ENCODE measurements around the gene IL4.

IL4 gene

DNA sequence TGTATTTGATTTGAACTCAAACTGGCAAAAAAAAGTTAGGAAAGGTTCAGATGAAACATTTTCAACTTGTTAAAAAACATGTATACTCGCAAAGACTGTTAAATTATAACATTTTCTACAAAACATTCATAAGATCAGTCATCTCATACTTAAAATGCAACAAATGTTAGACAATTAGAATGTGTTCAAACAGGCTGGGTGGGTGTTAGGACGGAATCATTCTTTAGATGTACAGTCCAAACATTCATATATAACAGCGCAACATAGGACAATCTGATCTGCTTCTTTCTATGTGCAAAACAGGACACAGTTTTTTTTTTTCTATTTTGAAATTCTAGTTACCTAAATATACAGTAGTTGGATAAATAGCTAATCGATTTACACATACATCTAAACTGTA is 22.2 kb downstream of the IL4 start:
- no peak for DNase-seq (ENCODE audit: low spot score)

DNA sequence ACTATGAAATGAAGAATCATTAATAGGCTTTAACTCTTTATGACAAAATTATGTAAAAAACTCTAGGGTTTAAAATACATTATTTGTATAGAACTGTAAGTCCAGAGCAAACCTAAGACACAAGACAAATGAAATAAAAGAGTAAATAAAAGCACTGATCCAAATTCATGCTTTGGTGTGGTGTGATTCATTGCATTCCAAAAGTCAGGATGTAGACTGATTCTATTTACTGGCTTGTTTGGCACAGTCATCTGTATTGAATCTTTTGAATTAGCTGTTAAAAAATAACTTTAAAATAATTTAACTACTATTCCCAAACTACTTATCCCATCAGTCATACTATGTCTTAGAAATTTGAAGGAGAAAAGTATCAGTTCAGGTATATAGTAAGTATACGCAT is 31.1 kb downstream of the IL4 start:
- DNase-seq (ENCODE audit: low spot score): no peak

DNA sequence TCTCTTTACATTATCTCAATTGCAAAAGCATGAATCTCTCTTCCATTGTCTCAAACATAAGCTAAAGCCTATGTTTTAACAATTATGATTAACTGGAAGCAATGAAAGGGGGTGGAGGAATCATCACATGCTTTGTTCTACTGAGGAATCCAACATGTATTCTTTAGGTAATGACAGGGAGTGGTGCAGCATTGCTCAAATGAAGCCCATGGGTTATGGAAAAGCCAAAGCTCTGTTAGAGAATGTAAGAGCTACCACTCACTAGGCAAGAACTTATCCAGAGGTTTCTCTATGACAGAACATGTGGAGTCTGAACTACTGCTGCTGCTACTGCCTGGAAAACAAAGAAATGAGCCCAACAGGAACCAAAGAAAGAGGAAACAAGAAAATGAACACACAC is 34.9 kb downstream of the IL4 start:
- DNase-seq (ENCODE audit: low spot score): no peak

DNA sequence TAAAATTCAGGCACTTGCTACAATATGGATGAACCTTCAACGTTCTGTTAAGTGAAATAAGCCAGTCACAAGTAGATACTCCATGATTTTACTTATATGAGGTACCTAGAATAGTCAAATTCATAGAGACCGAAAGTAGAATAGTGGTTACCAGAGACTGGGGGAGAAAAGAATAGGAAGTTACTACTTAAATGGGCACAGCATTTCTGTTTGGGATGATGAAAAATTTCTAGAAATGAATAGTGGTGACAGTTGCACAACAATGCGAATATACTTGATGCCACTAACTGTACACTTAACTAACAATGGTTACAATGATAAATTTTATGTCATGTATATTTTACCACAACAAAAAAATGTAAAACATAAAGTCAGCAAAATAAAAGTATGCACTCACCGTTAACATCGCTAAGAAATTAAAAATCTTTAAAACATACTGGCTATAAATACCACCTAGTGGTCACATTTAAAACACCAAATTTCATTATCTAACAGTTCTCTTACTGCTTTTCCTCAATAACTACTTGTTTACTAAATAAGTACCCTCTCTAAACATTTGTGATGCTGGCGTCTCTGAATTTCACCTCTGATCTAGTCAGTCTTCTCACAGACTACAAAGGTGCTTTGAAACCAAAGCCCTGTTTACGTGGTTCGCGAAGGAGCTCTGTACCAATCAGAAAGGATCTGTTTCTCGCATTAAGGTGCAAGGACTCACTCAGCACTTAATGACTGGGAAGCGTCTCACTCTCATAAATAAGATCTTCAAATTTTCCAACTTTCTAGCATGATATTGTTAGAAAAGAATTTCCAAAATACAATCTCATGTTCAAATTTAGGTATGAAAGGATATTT is 40.9 kb downstream of the IL4 start:
- DNase-seq (ENCODE audit: low spot score): no peak

DNA sequence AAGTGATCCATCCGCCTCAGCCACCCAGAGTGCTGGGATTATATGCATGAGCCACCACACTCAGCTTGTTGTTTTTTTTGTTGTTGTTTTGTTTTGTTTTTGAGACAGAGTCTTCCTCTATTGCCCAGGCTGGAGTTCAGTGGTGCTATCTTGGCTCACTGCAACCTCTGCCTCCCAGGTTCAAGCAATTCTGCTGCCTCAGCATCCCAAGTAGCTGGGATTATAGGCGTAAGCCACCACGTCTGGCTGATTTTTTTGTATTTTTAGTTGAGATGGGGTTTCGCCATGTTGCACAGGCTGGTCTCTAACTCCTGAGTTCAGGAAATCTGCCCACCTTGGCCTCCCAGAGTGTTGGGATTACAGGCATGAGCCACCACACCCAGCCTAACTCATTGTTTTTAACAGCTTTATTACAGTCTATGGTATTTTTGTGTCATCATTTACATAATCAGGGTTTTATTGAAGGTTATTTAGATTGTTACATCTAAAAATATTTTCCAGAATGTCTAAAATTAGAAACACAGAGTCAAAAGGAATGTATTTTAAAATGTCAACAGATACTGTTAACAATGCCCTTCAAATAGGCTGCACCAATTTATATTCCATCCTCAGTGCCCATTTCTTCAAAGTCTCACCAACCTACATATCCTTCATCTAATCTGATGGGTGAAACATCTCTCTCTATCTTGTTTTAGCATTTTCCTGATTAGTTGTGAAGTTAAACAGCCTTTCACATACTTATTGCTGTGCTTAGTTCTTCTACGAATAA is 44.9 kb downstream of the IL4 start:
- DNase-seq (ENCODE audit: low spot score): no peak

DNA sequence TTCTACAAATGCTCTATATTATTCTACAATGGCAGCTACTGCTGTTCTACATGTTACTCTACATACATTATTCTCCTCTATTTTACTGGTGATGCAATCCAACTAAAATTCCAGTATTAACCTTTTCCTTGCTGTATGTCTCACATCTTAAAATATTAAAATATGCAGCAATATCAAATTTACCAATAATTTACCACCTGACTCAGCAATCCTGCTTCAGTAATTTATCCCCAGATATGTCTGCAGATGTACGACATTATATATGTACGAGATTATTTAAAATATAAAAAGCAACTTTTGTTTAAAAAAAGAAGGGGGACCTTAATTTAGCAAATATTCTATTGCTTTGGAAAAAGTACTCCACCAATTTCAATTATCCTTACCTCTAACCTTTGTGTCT is 52.0 kb downstream of the IL4 start:
- no peak for DNase-seq (ENCODE audit: low spot score)

DNA sequence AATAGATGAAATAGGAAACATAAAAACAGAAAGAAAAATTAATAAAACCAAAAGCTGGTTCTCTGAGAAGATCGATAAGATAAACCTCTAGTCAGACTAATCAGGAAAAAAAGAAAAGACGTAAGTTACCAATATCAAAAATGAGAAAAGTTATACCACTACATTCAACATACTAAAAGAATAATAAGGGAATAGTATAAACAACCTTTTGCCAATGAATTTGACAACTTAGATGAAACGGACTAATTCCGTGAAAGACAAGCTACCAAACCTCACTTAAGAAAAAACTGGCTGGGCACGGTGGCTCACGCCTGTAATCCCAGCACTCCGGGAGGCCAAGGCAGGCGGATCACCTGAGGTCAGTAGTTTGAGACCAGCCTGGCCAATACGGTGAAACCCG is 56.1 kb downstream of the IL4 start:
- no peak for DNase-seq (ENCODE audit: low spot score)
